ENCODE results near the gene FAM217A.

FAM217A gene

DNA sequence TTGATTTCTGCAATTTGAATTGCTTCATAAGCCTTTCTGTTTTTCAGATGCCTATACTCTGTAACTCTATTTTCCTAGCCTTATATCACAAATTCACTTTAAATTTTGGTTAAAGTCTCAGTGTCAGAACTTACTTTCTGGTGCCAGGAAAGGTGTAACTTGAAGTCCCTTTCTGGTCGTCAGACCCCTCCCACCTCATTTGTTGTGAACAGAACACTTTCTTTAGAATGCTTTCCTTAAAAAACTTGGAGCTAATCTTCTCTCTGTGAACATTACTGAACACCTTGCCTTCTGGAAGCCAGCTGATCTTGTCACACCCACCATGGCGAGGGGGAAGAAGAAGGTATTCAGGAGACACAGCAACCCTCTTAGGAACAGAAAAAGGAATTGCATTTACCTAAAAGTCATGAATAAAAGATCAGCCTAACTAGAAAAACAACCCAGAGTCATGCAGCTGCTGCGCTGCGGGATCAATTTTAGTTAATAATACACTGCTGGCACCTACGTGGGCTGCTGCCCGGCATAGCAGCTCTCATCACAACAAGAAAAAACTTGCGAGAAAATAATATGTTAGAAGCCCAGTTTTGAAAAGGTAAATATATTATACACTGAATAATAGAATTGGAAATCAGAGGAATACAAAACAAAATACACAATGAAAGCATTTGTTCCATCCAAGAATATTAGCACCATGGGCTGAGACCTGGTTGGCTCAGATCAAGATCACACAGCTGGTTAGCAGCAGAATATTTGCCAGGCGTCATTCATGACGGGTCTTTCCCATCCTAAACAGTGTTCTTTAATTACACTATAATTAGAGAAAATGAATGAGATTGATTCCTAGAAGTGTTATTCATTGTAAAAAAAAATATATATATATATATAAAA, 5.8 kb upstream of the FAM217A start:
- no peak for DNase-seq

DNA sequence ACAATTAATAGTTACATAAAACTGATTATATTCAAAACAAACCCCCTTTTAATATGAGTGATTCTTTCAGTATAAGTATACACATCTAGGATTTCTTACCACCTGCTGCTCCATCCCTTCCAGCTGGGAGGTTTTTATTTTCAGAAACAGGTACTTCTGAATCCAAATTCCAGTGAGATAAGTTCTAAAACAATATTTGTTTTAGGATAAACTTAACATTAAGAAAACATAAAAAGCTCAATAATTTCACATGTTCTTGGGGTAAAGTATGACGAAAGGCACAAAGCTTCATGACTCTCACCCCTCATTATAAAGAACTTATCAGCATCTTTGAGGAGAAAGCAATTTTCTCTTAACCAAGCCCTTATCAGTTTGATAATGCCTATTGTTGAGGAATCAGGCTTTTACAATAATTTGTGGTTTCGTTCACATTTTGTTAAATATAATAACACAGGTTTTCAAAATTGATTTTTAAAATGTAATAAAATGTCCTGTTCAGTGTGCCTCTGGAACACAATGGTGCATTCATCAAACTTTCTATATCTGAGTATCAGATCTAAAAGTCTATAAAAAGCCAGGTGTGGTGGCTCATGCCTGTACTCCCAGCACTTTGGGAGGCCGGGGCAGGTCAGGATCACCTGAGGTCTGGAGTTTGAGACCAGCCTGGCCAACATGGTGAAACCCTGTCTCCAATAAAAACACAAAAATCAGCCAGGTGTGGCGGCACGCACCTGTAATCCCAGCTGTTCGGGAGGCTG, 4.3 kb downstream of the FAM217A start:
- no peak for DNase-seq

DNA sequence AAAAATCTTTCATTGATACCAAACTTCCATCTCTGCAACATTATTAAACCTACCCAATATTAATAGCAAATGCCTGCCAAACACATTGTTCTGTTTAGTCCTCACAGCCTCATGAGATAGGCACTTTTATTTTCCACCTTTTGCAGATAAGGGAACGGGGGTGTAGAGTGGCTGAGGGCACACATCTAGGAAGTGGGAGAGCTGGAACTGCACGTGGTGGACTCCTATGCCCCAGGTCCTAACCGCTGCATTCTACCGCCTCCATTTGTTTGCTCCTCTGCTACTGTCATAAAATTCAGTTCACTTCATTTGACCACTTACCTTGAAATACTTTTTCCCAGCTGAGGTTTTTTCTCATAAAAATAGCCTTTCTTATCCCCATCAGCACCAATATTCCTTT, 7.6 kb downstream of the FAM217A start:
- no peak for DNase-seq

DNA sequence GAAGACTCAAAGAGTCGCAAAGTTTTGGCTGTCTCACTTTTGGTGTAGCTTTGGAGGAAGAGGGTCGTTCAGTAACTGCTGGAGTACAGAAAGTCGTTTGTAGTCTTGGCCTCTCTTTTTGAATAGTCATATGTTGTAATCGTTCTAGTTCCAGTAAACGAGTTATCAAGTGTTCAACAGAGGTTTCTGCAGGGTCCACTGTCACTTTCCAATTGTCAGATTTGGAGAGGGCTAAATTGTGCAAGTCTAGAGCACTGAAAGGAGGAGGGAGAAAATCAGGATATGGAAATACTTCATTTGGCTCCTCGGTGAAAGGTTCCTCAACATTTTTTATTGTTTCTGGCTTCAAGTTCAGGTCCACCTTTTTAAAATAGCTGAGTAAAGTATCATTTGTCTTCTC, 9.7 kb downstream of the FAM217A start:
- DNase-seq = no peak

DNA sequence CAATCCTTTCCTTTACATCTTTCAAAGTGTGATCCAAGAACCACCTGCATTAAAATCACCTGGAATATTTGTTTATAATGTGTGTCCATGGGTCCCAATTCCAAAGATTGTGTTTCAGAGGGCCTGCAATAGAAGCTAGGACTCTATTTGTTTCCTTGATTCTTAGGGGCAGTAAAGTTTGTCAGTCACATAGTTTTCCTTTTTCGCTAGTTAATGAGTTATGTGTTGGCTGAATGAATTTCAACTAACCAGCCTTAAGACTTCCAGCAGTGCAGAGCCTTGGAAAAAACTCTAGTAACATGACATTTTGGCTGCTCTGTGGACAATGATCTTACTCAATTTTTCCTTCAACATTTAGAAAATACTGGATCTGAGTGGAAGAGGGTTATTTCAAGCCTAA, 11.3 kb downstream of the FAM217A start:
- DNase-seq = no peak

DNA sequence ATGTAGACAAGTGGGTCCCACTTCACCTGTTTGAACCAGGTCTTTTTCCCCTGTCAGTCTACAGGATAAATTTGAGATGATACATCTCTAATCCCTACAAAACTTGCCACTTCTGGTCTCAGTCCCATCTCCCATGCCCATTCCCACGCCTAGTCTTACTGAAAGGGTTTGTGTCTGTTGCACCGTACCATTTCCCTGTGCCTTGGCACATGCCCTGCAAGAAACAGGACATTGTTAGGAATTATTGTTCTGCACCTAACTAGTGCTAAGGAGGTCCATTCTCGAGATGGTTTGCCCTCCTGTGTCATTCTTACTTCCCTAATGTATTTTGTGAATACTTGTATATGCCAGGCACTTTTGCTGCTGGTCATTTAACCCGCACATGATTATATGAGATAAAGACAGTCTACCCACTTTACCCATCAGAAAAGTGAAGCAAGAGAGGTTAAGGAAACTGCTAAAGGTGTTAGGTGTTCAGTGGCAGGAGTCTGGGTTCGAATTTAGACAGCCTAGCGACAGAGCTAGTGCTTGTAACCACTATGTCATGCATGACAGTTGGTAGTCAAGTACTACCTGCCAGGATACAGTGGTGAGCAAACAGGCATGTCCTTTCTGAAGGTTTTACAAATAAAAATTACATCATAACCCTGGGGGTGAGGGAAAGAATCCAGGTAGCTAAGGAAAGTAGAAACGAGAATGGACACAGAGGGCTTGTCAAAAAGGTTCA, 12.7 kb downstream of the FAM217A start:
- no peak for DNase-seq

DNA sequence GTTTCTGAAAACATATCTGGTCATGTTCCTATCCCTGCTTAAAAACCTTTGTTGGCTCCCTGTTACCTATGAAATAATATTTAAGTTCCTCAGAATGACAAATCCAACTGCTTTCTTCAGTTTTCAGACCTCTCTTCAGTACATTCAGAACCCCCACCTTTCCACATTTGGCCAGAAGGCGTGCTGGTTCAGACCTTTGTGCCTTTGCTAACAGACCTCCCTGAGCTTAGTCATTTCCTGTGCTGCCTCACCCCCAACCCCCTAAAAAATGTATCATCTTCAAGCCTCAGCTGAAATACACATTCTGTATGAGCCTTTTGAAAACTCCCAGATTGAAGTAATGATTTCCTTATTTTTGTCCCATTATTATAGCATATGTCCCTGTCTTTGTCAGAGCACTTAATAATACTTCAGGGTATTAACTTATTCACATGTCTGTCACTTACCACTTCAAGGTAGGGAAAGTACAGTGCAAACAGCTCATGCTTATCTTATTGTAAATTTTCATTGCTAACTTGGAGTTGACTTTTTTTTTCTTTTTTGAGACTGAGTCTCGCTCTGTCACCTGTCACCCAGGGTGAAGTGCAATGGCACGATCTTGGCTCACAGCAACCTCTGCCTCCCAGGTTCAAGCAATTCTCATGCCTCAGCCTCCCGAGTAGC, 19.7 kb downstream of the FAM217A start:
- DNase-seq = no peak

DNA sequence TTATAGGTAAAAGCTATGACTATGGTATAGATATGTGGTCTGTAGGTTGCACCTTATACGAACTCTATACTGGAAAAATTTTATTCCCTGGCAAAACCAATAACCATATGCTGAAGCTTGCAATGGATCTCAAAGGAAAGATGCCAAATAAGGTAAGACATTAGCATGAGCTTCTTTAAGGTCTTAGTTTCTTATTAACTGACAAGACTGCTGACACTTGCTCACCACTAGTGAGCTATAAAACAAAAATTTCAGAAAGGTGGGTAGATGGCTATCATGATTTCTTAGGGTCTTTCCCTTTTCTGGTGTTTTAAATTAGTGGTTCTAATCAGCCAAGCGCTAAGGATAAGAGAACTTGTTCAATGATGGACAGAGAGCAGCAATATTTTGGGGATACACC, 21.9 kb downstream of the FAM217A start:
- DNase-seq = no peak

DNA sequence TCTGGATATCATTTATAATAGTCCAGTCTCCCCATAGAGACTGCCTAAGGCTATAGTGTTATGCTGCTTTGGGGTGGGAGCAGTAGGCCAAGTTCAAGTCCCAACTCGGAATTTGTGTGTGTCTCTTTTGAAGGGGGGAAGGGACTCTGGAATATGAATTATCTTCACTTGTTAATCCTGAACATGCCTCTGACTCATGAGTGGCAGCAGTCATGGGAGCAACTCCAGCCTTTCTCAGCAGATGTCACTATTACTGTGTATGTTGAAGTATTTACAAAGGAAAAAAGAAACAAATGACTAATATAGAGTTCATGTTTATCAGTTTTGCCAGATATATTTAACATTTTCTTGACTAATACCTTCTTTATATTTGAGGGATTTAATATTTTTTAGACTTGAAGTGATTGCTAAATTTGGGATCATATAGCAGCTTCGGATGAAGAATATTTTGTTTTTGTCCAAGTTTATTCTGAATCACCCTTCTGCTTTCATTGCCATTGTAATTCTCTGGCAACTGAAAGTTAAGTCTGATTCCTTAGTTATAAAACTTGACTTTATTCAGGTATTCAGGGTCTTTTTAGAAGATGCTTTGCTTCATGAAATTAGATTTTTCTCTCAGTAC, 23.4 kb downstream of the FAM217A start:
- no peak for DNase-seq

DNA sequence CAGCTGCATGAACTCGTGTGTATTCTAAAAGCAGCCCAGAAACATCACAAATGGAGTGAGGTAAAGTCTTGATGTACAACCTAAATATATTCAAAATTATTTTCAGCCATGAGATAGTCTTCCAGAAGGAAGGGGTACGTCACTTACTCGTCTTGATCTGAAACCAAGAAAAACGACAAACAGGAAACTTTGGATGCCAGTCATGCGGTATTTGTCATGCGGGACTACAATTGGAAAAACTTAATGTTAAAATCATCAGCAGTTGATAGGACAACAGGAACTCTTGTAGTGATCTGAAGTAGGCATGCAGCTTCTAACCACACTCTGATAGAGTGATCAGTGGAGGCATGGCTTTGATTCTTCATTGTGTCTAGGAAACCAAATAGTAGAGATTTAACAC, 29.7 kb downstream of the FAM217A start:
- no peak for DNase-seq

DNA sequence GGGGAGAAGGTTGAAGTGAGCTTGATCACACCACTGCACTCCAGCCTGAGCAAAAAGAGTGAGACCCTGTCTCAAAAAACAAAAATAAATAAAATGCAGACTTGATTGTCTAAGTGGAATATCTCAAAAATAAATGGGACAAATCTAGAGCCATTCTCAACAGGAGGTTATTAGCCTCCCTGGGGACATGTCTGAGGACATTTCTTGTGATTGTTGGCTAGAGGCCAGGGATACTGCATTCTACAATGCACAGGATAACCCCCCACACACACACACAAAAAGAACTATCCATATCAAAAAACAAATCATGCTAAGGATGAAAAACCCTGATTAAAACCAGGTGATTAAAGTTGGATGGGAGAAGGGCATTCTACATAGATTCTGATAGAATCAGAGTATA, 37.5 kb downstream of the FAM217A start:
- DNase-seq = no peak

DNA sequence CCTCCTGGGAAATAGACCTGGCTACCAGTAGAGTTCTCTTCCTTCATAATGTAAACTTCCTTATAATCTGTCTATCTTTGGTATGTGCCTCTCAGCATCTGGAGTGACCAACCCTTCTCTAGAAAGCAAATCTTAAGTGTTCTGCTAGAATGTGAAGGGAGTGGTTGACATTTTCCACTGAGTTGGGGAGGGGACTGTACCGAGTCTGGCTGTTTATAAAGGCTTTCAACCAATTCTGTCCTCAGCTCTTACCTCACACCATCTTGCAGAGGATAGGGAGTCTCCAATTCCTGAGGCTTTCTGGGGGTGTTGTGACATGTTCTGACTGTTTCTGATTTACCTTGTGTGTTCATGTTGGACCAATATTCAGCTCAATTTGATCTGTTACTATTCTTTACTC, 39.6 kb downstream of the FAM217A start:
- no peak for DNase-seq

DNA sequence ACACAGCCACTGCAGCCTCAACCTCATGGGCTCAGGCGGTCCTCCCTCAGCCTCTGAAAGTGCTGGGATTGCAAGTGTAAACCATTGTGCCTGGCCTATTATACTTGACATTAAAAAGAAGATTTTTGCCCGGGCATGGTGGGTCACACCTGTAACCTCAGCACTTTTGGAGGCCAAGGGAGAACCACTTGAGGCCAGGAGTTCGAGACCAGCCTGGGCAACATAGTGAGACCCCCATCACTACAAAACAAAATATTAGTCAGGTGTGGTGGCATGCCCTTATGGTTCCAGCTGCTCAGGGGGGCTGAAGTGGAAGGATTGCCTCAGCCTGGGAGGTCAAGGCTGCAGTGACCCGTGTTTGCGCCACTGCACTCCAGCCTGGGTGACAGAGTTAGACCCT, 42.4 kb downstream of the FAM217A start:
- no peak for DNase-seq

DNA sequence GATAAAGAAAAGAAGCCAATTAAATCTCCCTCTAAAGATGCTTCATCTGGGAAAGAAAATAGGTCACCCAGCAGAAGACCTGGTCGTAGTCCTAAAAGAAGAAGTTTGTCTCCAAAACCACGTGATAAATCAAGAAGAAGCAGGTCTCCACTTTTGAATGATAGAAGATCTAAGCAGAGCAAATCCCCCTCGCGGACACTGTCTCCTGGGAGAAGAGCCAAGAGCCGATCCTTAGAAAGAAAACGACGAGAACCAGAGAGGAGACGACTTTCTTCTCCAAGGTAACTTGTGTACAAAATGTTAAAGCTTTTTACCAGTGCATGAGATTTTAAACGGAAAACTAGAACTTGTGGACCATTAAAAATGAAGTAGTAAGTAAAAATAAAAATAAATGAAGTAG, 46.5 kb downstream of the FAM217A start:
- DNase-seq = no peak

DNA sequence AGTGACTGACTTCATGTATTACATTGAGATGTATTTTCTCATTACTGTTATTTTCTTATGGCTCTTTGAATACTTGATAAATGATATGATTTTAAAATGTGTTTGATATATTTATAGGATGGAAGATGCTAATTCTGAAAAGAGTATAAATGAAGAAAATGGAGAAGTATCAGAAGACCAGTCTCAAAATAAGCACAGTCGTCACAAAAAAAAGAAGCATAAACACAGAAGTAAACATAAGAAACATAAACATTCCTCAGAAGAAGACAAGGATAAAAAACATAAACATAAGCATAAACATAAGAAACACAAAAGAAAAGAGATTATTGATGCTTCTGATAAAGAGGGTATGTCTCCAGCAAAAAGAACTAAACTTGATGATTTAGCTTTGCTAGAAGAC, 47.5 kb downstream of the FAM217A start:
- DNase-seq = no peak

DNA sequence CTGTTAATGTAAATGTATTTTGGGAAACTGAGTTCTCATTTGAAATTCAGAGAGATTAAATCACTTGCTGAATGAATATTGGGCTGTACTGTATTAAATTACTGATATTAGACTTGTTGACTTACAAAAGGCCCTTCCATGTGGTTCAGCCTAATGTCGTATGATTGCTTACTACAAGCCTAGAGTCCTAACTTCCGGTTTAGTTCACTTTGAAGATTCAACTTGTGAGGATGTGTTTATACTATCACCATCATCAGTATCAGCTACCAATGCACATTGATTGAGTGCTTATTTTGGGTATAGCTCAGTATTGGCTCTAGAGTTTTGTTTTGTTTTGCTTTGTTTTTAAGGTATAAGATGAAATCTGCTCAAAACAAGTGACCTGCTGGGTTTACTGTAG, 48.3 kb downstream of the FAM217A start:
- DNase-seq = no peak

DNA sequence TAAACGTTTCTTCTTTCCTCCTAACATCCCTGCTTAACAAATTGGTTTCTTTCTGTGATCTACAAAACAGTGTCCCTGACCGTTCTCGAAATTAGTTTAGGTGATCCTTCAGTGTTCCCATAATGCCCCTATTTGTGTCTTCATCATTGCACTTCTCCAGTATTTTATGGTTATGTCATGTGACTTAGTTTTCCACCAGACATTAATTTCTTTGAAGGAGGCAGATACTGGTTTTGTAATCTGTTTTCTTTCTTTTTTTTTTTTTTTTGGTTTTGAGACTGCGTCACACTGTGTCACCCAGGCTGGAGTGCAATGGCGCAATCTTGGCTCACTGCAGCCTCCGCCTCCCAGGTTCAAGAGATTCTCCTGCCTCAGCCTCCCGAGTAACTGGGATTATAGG, 49.2 kb downstream of the FAM217A start:
- no peak for DNase-seq

DNA sequence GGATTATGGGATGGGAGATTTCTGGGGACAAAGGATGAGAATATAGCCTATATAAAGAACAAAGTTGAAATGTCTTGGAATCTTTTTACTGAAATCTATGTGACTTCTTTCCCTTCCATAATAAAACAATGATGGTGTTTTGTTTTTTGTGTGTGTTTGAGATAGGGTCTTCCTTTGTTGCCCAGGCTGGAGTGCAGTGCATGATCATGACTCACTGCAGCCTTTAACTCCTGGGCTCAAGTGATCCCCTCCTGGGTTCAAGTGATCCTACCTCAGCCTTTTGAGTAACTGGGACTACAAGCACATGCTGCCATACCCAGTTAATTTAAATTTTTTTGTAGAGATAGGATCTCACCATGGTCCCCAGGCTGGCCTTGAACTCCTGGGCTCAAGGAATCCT, 50.9 kb downstream of the FAM217A start:
- no peak for DNase-seq

DNA sequence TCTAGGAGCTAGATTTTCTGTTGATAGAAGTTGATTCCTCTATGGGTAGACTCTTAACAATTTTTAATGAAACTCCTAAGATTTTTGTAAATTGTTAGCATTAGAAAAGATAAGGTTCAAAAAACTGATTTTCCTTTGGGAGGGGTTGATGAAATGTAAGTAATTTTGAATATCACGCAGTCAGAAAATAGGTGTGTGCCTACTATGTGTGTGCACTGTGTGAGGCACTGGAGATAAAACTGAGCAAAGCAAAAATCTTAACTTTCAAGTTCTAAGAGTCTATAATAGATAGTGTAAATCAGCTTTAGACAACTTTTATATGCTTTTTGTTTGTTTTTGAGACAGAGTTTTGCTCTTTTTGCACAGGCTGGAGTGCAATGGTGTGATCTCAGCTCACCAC, 53.3 kb downstream of the FAM217A start:
- DNase-seq = no peak

DNA sequence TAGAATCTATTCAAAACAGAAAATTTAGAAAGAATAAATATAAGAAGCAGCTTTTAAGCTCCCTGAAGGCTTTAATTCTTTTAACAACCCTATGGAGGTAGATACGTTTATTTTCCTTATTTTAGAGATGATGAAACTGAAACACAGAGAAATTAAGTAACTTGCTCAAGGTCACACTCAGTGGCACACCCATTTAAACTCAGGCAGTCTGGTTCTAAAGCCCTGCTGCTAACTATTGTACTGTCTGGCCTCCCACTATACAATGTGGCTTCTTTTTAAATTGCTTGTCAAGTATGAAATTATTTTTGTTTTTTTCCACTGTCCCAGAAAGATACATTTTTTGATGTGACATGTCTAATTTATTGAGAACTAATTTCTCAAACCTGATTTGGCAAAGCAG, 55.7 kb downstream of the FAM217A start:
- no peak for DNase-seq

DNA sequence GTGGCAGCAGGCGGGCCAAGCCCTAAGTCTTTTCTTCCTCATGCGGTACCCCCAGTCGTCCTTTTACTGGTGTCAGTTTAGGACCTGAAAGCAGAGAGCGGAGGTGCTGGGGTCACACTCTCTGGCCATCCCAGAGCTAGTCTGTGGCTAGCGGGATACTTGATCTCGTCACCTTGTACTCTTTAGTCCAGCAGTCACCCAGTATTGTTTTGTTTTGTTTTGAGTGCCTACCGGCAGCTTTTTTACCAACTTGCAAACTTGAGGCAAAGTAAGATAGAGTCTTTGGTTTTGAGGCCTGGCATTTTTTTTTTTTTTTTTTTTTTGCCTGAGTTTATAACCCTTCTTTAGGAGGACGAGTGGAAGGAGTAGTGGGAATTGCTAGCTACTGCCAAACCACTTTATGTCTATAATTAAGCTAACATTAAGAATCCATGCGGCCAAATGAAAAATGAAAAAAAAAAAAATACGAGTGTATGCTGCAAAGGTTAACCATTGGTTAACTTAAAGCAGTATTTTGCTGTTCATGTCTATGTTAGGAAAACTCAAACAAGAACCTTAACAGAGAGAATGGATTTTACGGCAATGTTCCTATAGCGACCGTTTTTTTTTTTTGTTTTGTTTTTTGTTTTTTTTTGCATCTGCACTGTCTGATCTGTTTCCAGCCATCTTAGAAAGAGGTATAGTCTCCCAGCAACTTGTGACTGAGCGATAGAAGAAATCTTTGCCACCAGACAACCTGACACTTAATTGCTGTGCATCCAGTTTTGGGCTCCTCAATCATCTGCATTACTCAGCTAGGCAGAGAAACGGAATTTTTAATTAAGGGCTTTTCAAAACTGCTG, 56.9 kb downstream of the FAM217A start:
- DNase-seq = no peak

Data from cerebellar nuclear complex (tissue), 1 donor.